GM19193 (cell line): Measurements from ENCODE around the gene PGAP3.

ENCODE experiments used
- POLR2A ChIP-seq: IDR thresholded peaks from 4 replicates; pipeline ENCODE4 v1.6.1; 2011; ENCODE audit not compliant: insufficient read depth, insufficient read length; ENCODE audit errors: extremely low read depth

Gene PGAP3

GRCh38 chr17:39622380-39623006, 65.4 kb downstream of the PGAP3 start:
- no peak for TF ChIP-seq POLR2A

- TF ChIP-seq POLR2A, result no peak
Measured at GRCh38 chr17:39621523-39622379, 66.1 kb downstream of the PGAP3 start.
